SK-N-SH (cell line): ENCODE data around the gene DCAF8L2. TPM values are rescaled to one million over a fixed set of nuclear protein-coding genes. Genes with fewer than 3 reads are reported as not detected.

ENCODE experiments used
- CTCF ChIA-PET: fragments of 300-600, 350-600 bp; formaldehyde crosslinking; extraction: SDS; loops from one replicate; lab custom pipeline; 2021; lab: Yijun Ruan, JAX
- POLR2A ChIA-PET: fragments of 350-600 bp; sonication (Branson Sonifier 250); formaldehyde crosslinking; extraction: SDS; loops from one replicate; lab custom pipeline; 2020; ENCODE audit warnings: antibody characterized with exemption, inconsistent platforms; lab: Yijun Ruan, JAX
- DNase-seq: peaks from one replicate; pipeline ENCODE4 v3.0.0; 2012
- H2AFZ ChIP-seq: fragments of 200-600 bp; sonication (generic); 2 replicates; pipeline ENCODE4 v1.8.1; 2016; ENCODE audit warnings: antibody characterized with exemption, mild to moderate bottlenecking, low read depth
- H3F3A ChIP-seq: fragments of 200-600 bp; sonication (generic); replicated peaks from 2 replicates; pipeline ENCODE3; 2016; ENCODE audit warnings: antibody characterized with exemption, mild to moderate bottlenecking; ENCODE audit not compliant: insufficient read depth
- H3K27ac ChIP-seq, 2 experiments: fragments of 200-500 bp in 1 of 2; fragments of 200-600 bp in 1 of 2; sonication (Bioruptor generic) in 1 of 2; sonication (generic), shearing (Covaris generic) in 1 of 2; 2 replicates each; pipeline versions ENCODE4 v1.5.1 to v1.6.1; 2014 to 2016; ENCODE audit warnings: low read depth in 2 of 2, inconsistent platforms in 1 of 2, low read length in 1 of 2, mild to moderate bottlenecking in 1 of 2, mixed read lengths in 1 of 2
- H3K27me3 ChIP-seq: fragments of 200-600 bp; sonication (generic), shearing (Covaris generic); 2 replicates; pipeline ENCODE4 v1.6.1; 2016; ENCODE audit warnings: mixed run types; ENCODE audit not compliant: insufficient read depth
- H3K36me3 ChIP-seq, 2 experiments: fragments of 200-500 bp in 1 of 2; fragments of 200-600 bp in 1 of 2; sonication (Bioruptor generic) in 1 of 2; sonication (generic) in 1 of 2; replicated peaks in 1 of 2; 2 replicates each; pipeline versions ENCODE3 to v1.5.1; 2014 to 2016; ENCODE audit warnings: low read length in 1 of 2, mild to moderate bottlenecking in 1 of 2; ENCODE audit not compliant: insufficient read depth in 2 of 2, control insufficient read depth in 1 of 2
- H3K4me1 ChIP-seq, 2 experiments: fragments of 200-500 bp in 1 of 2; fragments of 200-600 bp in 1 of 2; sonication (Bioruptor generic) in 1 of 2; sonication (generic), shearing (Covaris generic) in 1 of 2; 2 replicates each; pipeline versions ENCODE4 v1.5.1 to v1.6.1; 2014 to 2016; ENCODE audit warnings: low read depth in 1 of 2, low read length in 1 of 2, mixed run types in 1 of 2; ENCODE audit not compliant: insufficient read depth in 2 of 2, control insufficient read depth in 1 of 2
- H3K4me2 ChIP-seq: fragments of 200-600 bp; sonication (generic), shearing (Covaris generic); 2 replicates; pipeline ENCODE4 v1.6.1; 2017; ENCODE audit warnings: mixed run types
- H3K4me3 ChIP-seq, 2 experiments: fragments of 200-500 bp in 1 of 2; fragments of 200-600 bp in 1 of 2; sonication (Bioruptor generic) in 1 of 2; sonication (generic), shearing (Covaris generic) in 1 of 2; 2 replicates each; pipeline versions ENCODE4 v1.5.1 to v1.8.1; 2014 to 2016; ENCODE audit warnings: low read depth in 2 of 2, inconsistent platforms in 1 of 2, low read length in 1 of 2, mild to moderate bottlenecking in 1 of 2, mixed read lengths in 1 of 2, moderate library complexity in 1 of 2
- H3K79me2 ChIP-seq: fragments of 200-600 bp; sonication (generic); 2 replicates; pipeline ENCODE4 v1.8.1; 2017; ENCODE audit warnings: mild to moderate bottlenecking; ENCODE audit not compliant: insufficient read depth
- H3K9ac ChIP-seq: fragments of 200-600 bp; sonication (generic); 2 replicates; pipeline ENCODE4 v1.6.1; 2017; ENCODE audit warnings: mixed run types
- H3K9me2 ChIP-seq: fragments of 200-600 bp; sonication (generic); 2 replicates; pipeline ENCODE4 v1.6.1; 2017; ENCODE audit warnings: mixed run types
- H3K9me3 ChIP-seq: fragments of 200-600 bp; sonication (generic); 2 replicates; pipeline ENCODE4 v1.6.1; 2017; ENCODE audit warnings: mixed run types, mild to moderate bottlenecking, moderate library complexity
- H4K20me1 ChIP-seq: fragments of 200-600 bp; sonication (generic); 2 replicates; pipeline ENCODE4 v1.6.1; 2017; ENCODE audit warnings: mild to moderate bottlenecking, mixed run types; ENCODE audit not compliant: insufficient read depth
- CHD2 ChIP-seq: fragments of 150-350 bp; IDR thresholded peaks from 2 replicates; pipeline ENCODE4 v1.6.1; 2018; ENCODE audit warnings: low read length; ENCODE audit not compliant: partially characterized antibody
- EZH2phosphoT487 ChIP-seq: fragments of 200-600 bp; sonication (generic); IDR thresholded peaks from 2 replicates; pipeline ENCODE4 v1.6.1; 2017; ENCODE audit warnings: low read depth, mixed run types, mild to moderate bottlenecking, antibody characterized with exemption, moderate library complexity, borderline replicate concordance
- FOXJ3 ChIP-seq: sonication (generic); formaldehyde crosslinking; IDR thresholded peaks from 2 replicates; pipeline ENCODE4 v1.5.1; 2020; ENCODE audit warnings: mild to moderate bottlenecking, missing genetic modification reagents
- GABPA ChIP-seq: IDR thresholded peaks from 2 replicates; pipeline ENCODE4 v1.4.0; 2012; ENCODE audit warnings: low read depth, mild to moderate bottlenecking
- GATA2 ChIP-seq: sonication (generic); formaldehyde crosslinking; IDR thresholded peaks from 2 replicates; pipeline ENCODE4 v1.5.0; 2020; ENCODE audit warnings: mild to moderate bottlenecking, missing genetic modification reagents
- IRF3 ChIP-seq: fragments of 150-350 bp; IDR thresholded peaks from 2 replicates; pipeline ENCODE4 v1.6.1; 2016; ENCODE audit warnings: mild to moderate bottlenecking, low read depth, low read length
- MAX ChIP-seq: IDR thresholded peaks from 2 replicates; pipeline ENCODE4 v1.4.0; 2012; ENCODE audit warnings: low read depth
- MXI1 ChIP-seq: IDR thresholded peaks from 2 replicates; pipeline ENCODE4 v1.6.1; 2012; ENCODE audit warnings: mild to moderate bottlenecking, low read depth, low read length, improper control_type of control experiment
- NFIC ChIP-seq: IDR thresholded peaks from 2 replicates; pipeline ENCODE4 v1.4.0; 2012; ENCODE audit warnings: borderline replicate concordance
- NRF1 ChIP-seq: IDR thresholded peaks from 2 replicates; pipeline ENCODE4 v1.6.1; 2012; ENCODE audit warnings: low read depth, mild to moderate bottlenecking, low read length
- POLR2AphosphoS5 ChIP-seq: IDR thresholded peaks from 2 replicates; pipeline ENCODE4 v1.6.1; 2012; ENCODE audit warnings: low read depth, low read length
- RAD21 ChIP-seq: IDR thresholded peaks from 2 replicates; pipeline ENCODE4 v1.6.1; 2012; ENCODE audit warnings: mild to moderate bottlenecking, low read length
- REST ChIP-seq: IDR thresholded peaks from 2 replicates; pipeline ENCODE4 v1.6.1; 2012; ENCODE audit warnings: mild to moderate bottlenecking, low read depth, low read length, moderate library complexity
- RFX5 ChIP-seq: IDR thresholded peaks from 2 replicates; pipeline ENCODE4 v1.6.1; 2012; ENCODE audit warnings: mild to moderate bottlenecking, improper control_type of control experiment, low read length
- WGBS: methylation state at CpG from one replicate; pipeline ENCODE4 v1.1.6; 2017; ENCODE audit warnings: low lambda C conversion rate; 5-methylcytosine and 5-hydroxymethylcytosine counted together
- polyA plus RNA-seq, 3 experiments: library from polyadenylated mRNA; depleted of rRNA; stranded (reverse); fragments of >200 nt; gene quantifications; 2 replicates each; pipeline ENCODE4 v1.2.3, GENCODE V29; 2012
- TF ChIP-seq, protein P1 (sequence below): IDR thresholded peaks from 2 replicates; pipeline ENCODE4; 2012

Gene DCAF8L2
- polyA plus RNA-seq, 1 of the 3 experiments (the other 2 are of a cell fraction): 0.33 TPM

DNA sequence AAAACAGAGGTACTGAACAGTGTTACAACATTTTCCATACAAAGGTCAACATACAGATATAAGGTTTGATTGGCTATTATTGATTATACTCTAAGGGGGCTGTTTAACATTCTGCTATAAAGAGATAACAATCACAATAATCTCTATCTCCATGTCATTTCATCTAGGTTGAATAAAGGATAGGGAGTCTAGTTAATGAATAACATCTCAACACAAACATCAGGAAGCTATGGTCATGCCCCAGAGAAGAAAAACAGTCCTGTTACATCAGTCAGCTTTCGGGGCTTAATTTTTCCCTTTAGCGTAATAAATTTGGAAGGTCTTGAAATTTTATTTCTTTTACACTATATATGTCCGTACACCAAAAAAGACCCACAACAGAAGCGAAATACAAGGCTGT, 41.5 kb upstream of the DCAF8L2 start:
- no peaks in the 10 kb centered on the region for H3K9me3 ChIP-seq
- CTCF ChIA-PET: no interaction called here
- DNase-seq: no peak
- no peaks in the 10 kb centered on the region for H3K27me3 ChIP-seq
- TF ChIP-seq EZH2phosphoT487 (no peak), POLR2AphosphoS5 (no peak), GABPA (no peak), CHD2 (no peak), RFX5 (no peak), MAX (no peak), NRF1 (no peak), IRF3 (no peak), NFIC (no peak)
- no peak overlapping the region for H3K4me3 ChIP-seq
- H4K20me1 ChIP-seq: no peaks in the 10 kb centered on the region
- no peak overlapping the region for H2AFZ ChIP-seq
- no peak overlapping the region for H3K9ac ChIP-seq
- no peak overlapping the region for H3K27ac ChIP-seq
- H3F3A ChIP-seq: no peaks in the 10 kb centered on the region
- no peak overlapping the region for H3K4me2 ChIP-seq
- H3K4me1 ChIP-seq: no peaks in the 10 kb centered on the region
- no peaks in the 10 kb centered on the region for H3K79me2 ChIP-seq
- POLR2A ChIA-PET: no interaction called here
- 1% methylated on average over 4 of the region's 4 CpGs for WGBS
- H3K9me2 ChIP-seq: no peaks in the 10 kb centered on the region
- H3K36me3 ChIP-seq: no peaks in the 10 kb centered on the region

DNA sequence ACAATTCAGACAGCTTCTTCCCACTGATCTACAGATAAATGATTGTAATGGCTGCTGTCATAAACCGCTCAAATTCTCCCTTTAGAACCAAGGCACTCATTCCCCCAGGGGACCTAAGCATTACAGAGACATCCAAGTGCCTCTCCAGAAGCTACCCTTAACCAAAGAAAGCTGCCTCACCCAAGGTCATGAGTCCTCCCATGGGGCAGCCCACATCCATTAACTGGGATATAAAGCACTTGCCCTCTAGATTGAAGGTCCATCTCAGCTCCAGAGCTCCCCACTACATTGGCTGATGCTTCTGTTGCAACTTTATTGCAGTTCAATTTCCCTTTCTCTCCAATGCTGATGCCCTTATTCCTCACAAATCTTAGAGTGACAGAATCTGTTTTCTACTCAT, 40.5 kb upstream of the DCAF8L2 start:
- Histone ChIP-seq H3K79me2 (no peaks in the 10 kb centered on the region), H3K9ac (no peak overlapping the region), H3K9me2 (no peaks in the 10 kb centered on the region), H3K9me3 (no peaks in the 10 kb centered on the region), H4K20me1 (no peaks in the 10 kb centered on the region), H3K4me2 (no peak overlapping the region), H3F3A (no peaks in the 10 kb centered on the region), H3K4me1 (no peaks in the 10 kb centered on the region), H3K27ac (no peak overlapping the region), H2AFZ (no peak overlapping the region), H3K36me3 (no peaks in the 10 kb centered on the region), H3K27me3 (no peaks in the 10 kb centered on the region), H3K4me3 (no peak overlapping the region)
- 14% methylated on average over 1 of the region's 1 CpG for WGBS
- DNase-seq: no peak
- TF ChIP-seq RAD21 (no peak), RFX5 (no peak), NRF1 (no peak), FOXJ3 (CRISPR knock-in tag) (no peak), GATA2 (no peak), MXI1 (no peak), REST (no peak), NFIC (no peak)
- TF ChIP-seq, protein P1, sequence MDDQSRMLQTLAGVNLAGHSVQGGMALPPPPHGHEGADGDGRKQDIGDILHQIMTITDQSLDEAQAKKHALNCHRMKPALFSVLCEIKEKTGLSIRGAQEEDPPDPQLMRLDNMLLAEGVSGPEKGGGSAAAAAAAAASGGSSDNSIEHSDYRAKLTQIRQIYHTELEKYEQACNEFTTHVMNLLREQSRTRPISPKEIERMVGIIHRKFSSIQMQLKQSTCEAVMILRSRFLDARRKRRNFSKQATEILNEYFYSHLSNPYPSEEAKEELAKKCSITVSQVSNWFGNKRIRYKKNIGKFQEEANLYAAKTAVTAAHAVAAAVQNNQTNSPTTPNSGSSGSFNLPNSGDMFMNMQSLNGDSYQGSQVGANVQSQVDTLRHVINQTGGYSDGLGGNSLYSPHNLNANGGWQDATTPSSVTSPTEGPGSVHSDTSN: no peak
- CTCF ChIA-PET: no interaction called here
- POLR2A ChIA-PET: no interaction called here
